Activated B cell treated with CpG ODN at 0.5 μM for 24 hours (primary cell): ENCODE measurements around the gene APBB2. TPM values are rescaled to one million over a fixed set of nuclear protein-coding genes. Genes with fewer than 3 reads are reported as not detected.

ENCODE experiments used
- ATAC-seq: fragments of 200-7000 bp; cut with Tn5 transposase; one replicate; pipeline ENCODE4 v1.10.0; 2021; ENCODE audit warnings: low read depth, mild to moderate bottlenecking, moderate library complexity
- CTCF ChIA-PET: fragments of 350-600 bp; sonication (Branson Sonifier 250); formaldehyde crosslinking; loops from one replicate; lab custom pipeline; 2021; ENCODE audit warnings: antibody characterized with exemption; lab: Charles Lee
- POLR2A ChIA-PET: fragments of 350-600 bp; sonication (Branson Sonifier 250); formaldehyde crosslinking; loops from one replicate; lab custom pipeline; 2021; ENCODE audit warnings: antibody characterized with exemption; lab: Charles Lee
- DNase-seq: peaks from one replicate; pipeline ENCODE4 v3.0.0; 2022
- H3K27ac Mint-ChIP-seq: one replicate; pipeline ENCODE4 v1.8.0; 2020; ENCODE audit warnings: mixed read lengths
- H3K27me3 Mint-ChIP-seq: one replicate; pipeline ENCODE4 v1.8.0; 2021; ENCODE audit warnings: mixed read lengths
- H3K36me3 Mint-ChIP-seq: one replicate; pipeline ENCODE4 v1.8.0; 2021; ENCODE audit warnings: low read depth, mixed read lengths
- H3K4me1 Mint-ChIP-seq: one replicate; pipeline ENCODE4 v1.8.0; 2021; ENCODE audit warnings: mixed read lengths
- H3K4me3 Mint-ChIP-seq: one replicate; pipeline ENCODE4 v1.8.0; 2020; ENCODE audit warnings: mild to moderate bottlenecking, mixed read lengths
- H3K9me3 Mint-ChIP-seq: one replicate; pipeline ENCODE4 v1.8.0; 2020; ENCODE audit warnings: mixed read lengths
- intact Hi-C: fragments of 100-400 bp; cut with micrococcal nuclease; formaldehyde crosslinking; loops from one replicate; pipeline ENCODE4 v1.15.1; 2024
- total RNA-seq: library from RNA; stranded (reverse); gene quantifications from 2 replicates; pipeline ENCODE4 v1.2.3, GENCODE V29; 2022
- TF ChIP-seq, protein P1 (sequence below): fragments of 200-600 bp; IDR thresholded peaks from one replicate; pipeline ENCODE4 v1.8.0; 2022; ENCODE audit warnings: antibody characterized with exemption, mild to moderate bottlenecking

The APBB2 gene
- total RNA-seq, 1 donor from 2014 or later, result 3.7 TPM

DNA sequence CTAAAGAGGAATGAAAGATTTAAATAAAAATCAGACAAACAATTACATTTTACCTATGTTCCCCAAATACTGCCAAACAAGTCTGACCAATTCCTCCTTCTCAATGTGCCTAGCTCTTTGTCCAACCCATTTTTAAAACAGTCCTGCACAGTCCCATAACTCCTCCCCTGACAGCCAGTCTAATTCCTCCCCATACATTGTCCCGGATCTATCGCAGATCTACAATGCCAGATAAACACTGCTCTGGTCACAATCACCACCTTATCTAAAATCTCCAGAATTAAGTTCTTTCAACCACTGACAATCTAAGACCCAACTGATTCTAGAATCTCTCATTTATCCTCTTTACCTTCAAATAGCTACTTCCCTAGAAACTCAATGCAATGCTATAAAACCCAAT lies 176.0 kb downstream of the APBB2 start:
- Mint-ChIP-seq H3K4me1 (no peaks in the 10 kb centered on the region), H3K9me3 (no peaks in the 10 kb centered on the region), H3K36me3 (no peaks in the 10 kb centered on the region), H3K27me3 (peaks cover 2% of the 10 kb centered on the region), H3K4me3 (no peak overlapping the region), H3K27ac (no peak overlapping the region)
- no peak for ATAC-seq
- DNase-seq, result no peak
- TF ChIP-seq, protein P1, sequence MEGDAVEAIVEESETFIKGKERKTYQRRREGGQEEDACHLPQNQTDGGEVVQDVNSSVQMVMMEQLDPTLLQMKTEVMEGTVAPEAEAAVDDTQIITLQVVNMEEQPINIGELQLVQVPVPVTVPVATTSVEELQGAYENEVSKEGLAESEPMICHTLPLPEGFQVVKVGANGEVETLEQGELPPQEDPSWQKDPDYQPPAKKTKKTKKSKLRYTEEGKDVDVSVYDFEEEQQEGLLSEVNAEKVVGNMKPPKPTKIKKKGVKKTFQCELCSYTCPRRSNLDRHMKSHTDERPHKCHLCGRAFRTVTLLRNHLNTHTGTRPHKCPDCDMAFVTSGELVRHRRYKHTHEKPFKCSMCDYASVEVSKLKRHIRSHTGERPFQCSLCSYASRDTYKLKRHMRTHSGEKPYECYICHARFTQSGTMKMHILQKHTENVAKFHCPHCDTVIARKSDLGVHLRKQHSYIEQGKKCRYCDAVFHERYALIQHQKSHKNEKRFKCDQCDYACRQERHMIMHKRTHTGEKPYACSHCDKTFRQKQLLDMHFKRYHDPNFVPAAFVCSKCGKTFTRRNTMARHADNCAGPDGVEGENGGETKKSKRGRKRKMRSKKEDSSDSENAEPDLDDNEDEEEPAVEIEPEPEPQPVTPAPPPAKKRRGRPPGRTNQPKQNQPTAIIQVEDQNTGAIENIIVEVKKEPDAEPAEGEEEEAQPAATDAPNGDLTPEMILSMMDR, result no peak
- intact Hi-C loops, result no loop called here
- POLR2A ChIA-PET, result no interaction called here
- CTCF ChIA-PET, result no interaction called here

DNA sequence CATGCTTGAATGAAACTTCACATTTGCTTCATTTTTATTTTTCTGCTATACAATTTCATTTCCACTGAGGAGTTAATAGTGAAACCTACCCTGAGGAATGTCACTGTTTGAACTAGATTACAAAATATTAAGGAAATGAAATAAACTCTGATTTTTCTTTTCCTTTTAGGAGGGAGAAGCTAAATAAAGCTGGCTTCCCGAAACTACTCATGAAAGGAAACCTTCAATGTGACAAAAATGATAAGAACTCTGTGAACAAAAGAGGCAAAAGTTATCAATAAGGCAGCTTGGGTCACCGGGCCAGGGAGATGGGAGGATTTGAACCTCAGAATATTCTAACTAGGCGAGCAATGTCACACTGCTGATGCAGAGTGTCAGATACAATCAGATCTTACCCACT lies 185.2 kb downstream of the APBB2 start:
- TF ChIP-seq, protein P1, result no peak
- CTCF ChIA-PET, result no interaction called here
- ATAC-seq, result no peak
- peaks cover 3% of the 10 kb centered on the region for H3K36me3 Mint-ChIP-seq
- H3K9me3 Mint-ChIP-seq, result peaks cover 25% of the 10 kb centered on the region
- DNase-seq, result no peak
- no peak overlapping the region for H3K4me3 Mint-ChIP-seq
- H3K27ac Mint-ChIP-seq, result no peak overlapping the region
- POLR2A ChIA-PET, result no interaction called here
- no peaks in the 10 kb centered on the region for H3K4me1 Mint-ChIP-seq
- H3K27me3 Mint-ChIP-seq, result no peaks in the 10 kb centered on the region
- intact Hi-C loops, result no loop called here

DNA sequence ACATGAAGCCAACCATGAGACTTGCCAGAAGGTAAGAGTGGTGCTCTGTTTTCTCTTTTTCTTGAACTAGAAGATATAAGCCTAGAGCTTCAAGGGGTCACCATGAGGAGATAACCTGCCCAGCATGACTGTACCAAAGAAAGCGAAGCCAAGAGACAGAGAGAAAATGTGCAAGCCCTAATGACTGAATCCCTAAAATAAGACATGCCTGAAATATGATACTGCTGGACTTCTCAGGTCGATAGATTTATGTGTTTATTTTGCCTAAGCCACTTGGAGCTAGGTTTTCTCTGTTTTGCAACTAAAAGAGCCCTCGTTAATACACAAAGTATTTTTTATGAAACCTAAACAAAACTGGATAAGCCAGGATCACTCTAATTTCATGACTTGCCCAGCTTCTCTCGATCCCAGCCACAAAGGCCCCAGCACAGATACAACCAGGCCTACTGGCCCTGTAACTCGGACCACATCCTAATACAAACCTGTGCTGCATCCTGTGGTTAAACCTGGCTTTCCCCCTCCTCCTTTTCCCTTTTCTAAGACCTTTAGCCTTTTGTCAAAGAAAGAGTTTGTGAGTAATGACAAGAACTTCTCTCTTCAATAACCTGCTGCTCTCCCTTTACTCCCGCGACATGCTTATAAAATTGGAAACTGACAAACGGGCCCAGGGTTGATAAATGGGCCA lies 185.8 kb downstream of the APBB2 start:
- no peaks in the 10 kb centered on the region for H3K27me3 Mint-ChIP-seq
- H3K4me1 Mint-ChIP-seq, result no peaks in the 10 kb centered on the region
- peaks cover 28% of the 10 kb centered on the region for H3K9me3 Mint-ChIP-seq
- TF ChIP-seq, protein P1, result no peak
- CTCF ChIA-PET, result no interaction called here
- DNase-seq (no peak), ATAC-seq (no peak)
- intact Hi-C loops, result no loop called here
- peaks cover 3% of the 10 kb centered on the region for H3K36me3 Mint-ChIP-seq
- POLR2A ChIA-PET, result no interaction called here
- H3K27ac Mint-ChIP-seq, result no peak overlapping the region
- no peak overlapping the region for H3K4me3 Mint-ChIP-seq

DNA sequence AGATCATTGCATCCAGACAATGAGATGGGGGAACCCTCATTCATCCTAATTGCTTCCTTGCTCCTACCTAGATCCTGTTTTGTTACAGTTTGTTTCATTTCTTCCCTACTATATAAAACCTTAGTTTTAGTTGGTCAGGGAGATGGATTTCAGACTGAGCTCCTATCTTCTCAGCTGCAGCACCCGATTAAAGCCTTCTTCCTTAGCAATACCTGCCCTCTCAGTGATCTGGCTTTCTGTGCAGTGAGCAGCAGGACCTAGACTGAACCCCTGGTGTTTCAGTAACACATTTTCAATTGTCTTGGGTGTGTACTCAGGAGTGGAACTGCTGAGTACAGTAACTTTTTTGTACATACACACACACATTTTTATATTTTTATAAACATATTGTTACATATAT lies 187.4 kb downstream of the APBB2 start:
- ATAC-seq, result no peak
- Mint-ChIP-seq H3K9me3 (peaks cover 35% of the 10 kb centered on the region), H3K4me1 (no peaks in the 10 kb centered on the region), H3K27me3 (no peaks in the 10 kb centered on the region), H3K36me3 (peaks cover 3% of the 10 kb centered on the region), H3K27ac (no peak overlapping the region), H3K4me3 (no peak overlapping the region)
- no peak for DNase-seq
- intact Hi-C loops, result no loop called here
- TF ChIP-seq, protein P1, result no peak
- CTCF ChIA-PET, result no interaction called here
- POLR2A ChIA-PET, result no interaction called here

DNA sequence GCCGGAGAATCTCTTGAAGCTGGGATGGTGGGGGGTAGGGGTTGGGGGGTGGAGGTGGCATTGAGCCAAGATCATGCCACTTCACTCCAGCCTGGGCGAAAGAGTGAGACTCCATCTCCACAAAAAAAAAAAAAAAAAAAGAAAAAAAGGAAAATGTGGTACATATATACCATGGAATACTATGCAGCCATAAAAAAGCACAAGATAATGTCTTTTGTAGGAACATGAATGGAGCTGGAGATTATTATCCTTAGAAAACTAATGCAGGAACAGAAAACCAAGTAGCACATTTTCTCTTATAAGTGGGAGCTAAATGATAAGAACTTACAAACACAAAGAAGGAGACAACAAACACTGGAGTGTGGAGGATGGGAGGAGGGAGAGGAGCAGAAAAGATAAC lies 188.5 kb downstream of the APBB2 start:
- Mint-ChIP-seq H3K36me3 (peaks cover 3% of the 10 kb centered on the region), H3K27ac (no peak overlapping the region), H3K4me3 (no peak overlapping the region), H3K27me3 (no peaks in the 10 kb centered on the region), H3K4me1 (no peaks in the 10 kb centered on the region), H3K9me3 (peaks cover 38% of the 10 kb centered on the region)
- CTCF ChIA-PET, result no interaction called here
- intact Hi-C loops, result no loop called here
- TF ChIP-seq, protein P1, result no peak
- POLR2A ChIA-PET, result no interaction called here
- DNase-seq, result no peak
- no peak for ATAC-seq
